GM23338 (cell line): ENCODE data around the gene BRPF3. TPM values are rescaled to one million over a fixed set of nuclear protein-coding genes. Genes with fewer than 3 reads are reported as not detected.

Source experiments
- ATAC-seq: fragments of 200-7000 bp; cut with Tn5 transposase; 3 replicates; pipeline ENCODE4 v1.9.1; 2020
- DNase-seq: peaks from one replicate; pipeline ENCODE4 v3.0.0-alpha.2; 2015; ENCODE audit warnings: low spot score
- H2AFZ ChIP-seq: fragments of 200-600 bp; sonication (generic); 2 replicates; pipeline ENCODE4 v1.8.0; 2016; ENCODE audit warnings: antibody characterized with exemption, mild to moderate bottlenecking, moderate library complexity
- H3F3A ChIP-seq: fragments of 200-600 bp; sonication (generic); replicated peaks from 2 replicates; pipeline ENCODE4 v1.8.0; 2017; ENCODE audit warnings: antibody characterized with exemption, mixed run types, low read depth
- H3K27ac ChIP-seq: fragments of 200-600 bp; sonication (generic); 2 replicates; pipeline ENCODE4 v1.6.1; 2016; ENCODE audit warnings: low read depth
- H3K27me3 ChIP-seq: fragments of 200-600 bp; sonication (generic); 2 replicates; pipeline ENCODE4 v1.8.0; 2016; ENCODE audit warnings: mild to moderate bottlenecking, mixed run types, moderate library complexity; ENCODE audit not compliant: insufficient read depth
- H3K36me3 ChIP-seq: fragments of 200-600 bp; sonication (generic); 2 replicates; pipeline ENCODE4 v1.8.0; 2016; ENCODE audit warnings: mild to moderate bottlenecking; ENCODE audit not compliant: insufficient read depth
- H3K4me1 ChIP-seq: fragments of 200-600 bp; sonication (generic); 2 replicates; pipeline ENCODE4 v1.8.0; 2016; ENCODE audit warnings: mild to moderate bottlenecking, moderate library complexity; ENCODE audit not compliant: insufficient read depth
- H3K4me2 ChIP-seq: fragments of 200-600 bp; sonication (generic); 2 replicates; pipeline ENCODE4 v1.7.1; 2017; ENCODE audit warnings: mixed run types
- H3K4me3 ChIP-seq: fragments of 200-600 bp; sonication (generic); 2 replicates; pipeline ENCODE4 v1.6.1; 2016; ENCODE audit warnings: mixed run types
- H3K79me2 ChIP-seq: fragments of 200-600 bp; sonication (generic); replicated peaks from 2 replicates; pipeline ENCODE4 v1.8.0; 2017; ENCODE audit warnings: mild to moderate bottlenecking; ENCODE audit not compliant: insufficient read depth
- H3K9me2 ChIP-seq: fragments of 200-600 bp; sonication (generic); 2 replicates; pipeline ENCODE4 v1.8.0; 2017; ENCODE audit not compliant: insufficient read depth
- H4K20me1 ChIP-seq: fragments of 200-600 bp; sonication (generic); replicated peaks from 2 replicates; pipeline ENCODE4 v1.8.0; 2017; ENCODE audit warnings: mild to moderate bottlenecking; ENCODE audit not compliant: insufficient read depth
- H3K27ac Mint-ChIP-seq: 2 replicates; pipeline ENCODE4 v1.8.0; 2020; ENCODE audit warnings: inconsistent platforms, mild to moderate bottlenecking, moderate library complexity, mixed read lengths
- H3K27me3 Mint-ChIP-seq: 3 replicates; pipeline ENCODE4 v1.8.0; 2022; ENCODE audit warnings: low read depth, mild to moderate bottlenecking, moderate library complexity, mixed read lengths, inconsistent platforms; ENCODE audit not compliant: insufficient read depth, poor library complexity
- H3K36me3 Mint-ChIP-seq: 3 replicates; pipeline ENCODE4 v1.8.0; 2021; ENCODE audit warnings: low read depth, mild to moderate bottlenecking, inconsistent platforms, moderate library complexity, mixed read lengths
- H3K4me1 Mint-ChIP-seq: 3 replicates; pipeline ENCODE4 v1.8.0; 2020; ENCODE audit warnings: mild to moderate bottlenecking, inconsistent platforms, mixed read lengths
- H3K4me3 Mint-ChIP-seq: 3 replicates; pipeline ENCODE4 v1.8.0; 2021; ENCODE audit warnings: moderate library complexity, mild to moderate bottlenecking, inconsistent platforms, mixed read lengths
- H3K9me3 Mint-ChIP-seq: 3 replicates; pipeline ENCODE4 v1.8.0; 2020; ENCODE audit warnings: moderate library complexity, mild to moderate bottlenecking, inconsistent platforms, mixed read lengths
- CREB1 ChIP-seq: fragments of 250-450 bp; sonication (Bioruptor Pico); IDR thresholded peaks from 2 replicates; pipeline ENCODE4 v1.5.0; 2020; ENCODE audit warnings: low read depth, mild to moderate bottlenecking, moderate library complexity
- CTCF ChIP-seq, 2 experiments: fragments of 200-600 bp in 1 of 2; sonication (generic) in 1 of 2; conservative IDR thresholded peaks; 2 replicates each; pipeline versions ENCODE4 v1.5.1 to v1.6.1; 2016 to 2017; ENCODE audit warnings: antibody characterized with exemption in 2 of 2, low read depth in 2 of 2, mild to moderate bottlenecking in 2 of 2, moderate library complexity in 1 of 2
- ETS1 ChIP-seq: IDR thresholded peaks from 2 replicates; pipeline ENCODE4 v1.6.1; 2016; ENCODE audit warnings: antibody characterized with exemption
- EZH2 ChIP-seq: fragments of 200-600 bp; sonication (generic); IDR thresholded peaks from one replicate; pipeline ENCODE4 v1.8.0; 2017; ENCODE audit warnings: antibody characterized with exemption, mild to moderate bottlenecking, low read depth; ENCODE audit not compliant: unreplicated experiment
- EZH2phosphoT487 ChIP-seq: fragments of 200-600 bp; sonication (generic); IDR thresholded peaks from one replicate; pipeline ENCODE4 v1.8.1; 2018; ENCODE audit warnings: antibody characterized with exemption; ENCODE audit not compliant: unreplicated experiment
- JUNB ChIP-seq: IDR thresholded peaks from one replicate; pipeline ENCODE4 v1.6.1; 2016; ENCODE audit warnings: antibody characterized with exemption; ENCODE audit not compliant: unreplicated experiment
- NANOG ChIP-seq: IDR thresholded peaks from 2 replicates; pipeline ENCODE4 v1.6.1; 2016; ENCODE audit warnings: antibody characterized with exemption, borderline replicate concordance
- POLR2AphosphoS5 ChIP-seq: IDR thresholded peaks from 2 replicates; pipeline ENCODE4 v1.6.1; 2016; ENCODE audit warnings: antibody characterized with exemption, low read depth
- REST ChIP-seq: IDR thresholded peaks from one replicate; pipeline ENCODE4 v1.6.1; 2018; ENCODE audit warnings: antibody characterized with exemption; ENCODE audit not compliant: unreplicated experiment
- STAT1 ChIP-seq: IDR thresholded peaks from one replicate; pipeline ENCODE4 v1.6.1; 2016; ENCODE audit warnings: antibody characterized with exemption; ENCODE audit not compliant: unreplicated experiment
- ZNF114 ChIP-seq: fragments of 250-450 bp; sonication (Bioruptor Pico); IDR thresholded peaks from 2 replicates; pipeline ENCODE4 v1.5.0; 2020; ENCODE audit warnings: mild to moderate bottlenecking, moderate library complexity
- ZNF331 ChIP-seq: fragments of 250-450 bp; sonication (Bioruptor Pico); IDR thresholded peaks from 2 replicates; pipeline ENCODE4 v1.5.0; 2020; ENCODE audit warnings: low read depth, mild to moderate bottlenecking, moderate library complexity
- ZNF462 ChIP-seq: fragments of 250-450 bp; sonication (Bioruptor Pico); IDR thresholded peaks from 2 replicates; pipeline ENCODE4 v1.5.0; 2020; ENCODE audit warnings: mild to moderate bottlenecking, moderate library complexity
- polyA plus RNA-seq: library from polyadenylated mRNA; unstranded; fragments of >200 nt; fragmentation: Nextera tagmentation; extraction: Ambion mirVana; gene quantifications from 2 replicates; pipeline ENCODE4 v1.2.1, GENCODE V29; 2016
- total RNA-seq: library from RNA; depleted of rRNA; stranded (reverse); fragments of >200 nt; shearing (Covaris generic); gene quantifications from 2 replicates; pipeline ENCODE4 v1.2.3, GENCODE V29; 2014

BRPF3 gene
- total and polyA plus RNA-seq, 2 experiments from 2014 or later, result 11.8 to 33.2 TPM

GRCh38 chr6:36224918-36225461 is 28.4 kb downstream of the BRPF3 start:
- no peak for ATAC-seq
- Histone ChIP-seq H3K36me3 (peaks cover 22% of the 10 kb centered on the region), H3K4me1 (no peaks in the 10 kb centered on the region), H3K9me2 (no peaks in the 10 kb centered on the region), H3K27me3 (no peaks in the 10 kb centered on the region), H3K79me2 (no peaks in the 10 kb centered on the region), H3K27ac (no peak overlapping the region), H3K4me3 (no peak overlapping the region), H3F3A (no peaks in the 10 kb centered on the region), H2AFZ (no peak overlapping the region), H3K4me2 (no peak overlapping the region), H4K20me1 (peaks cover 13% of the 10 kb centered on the region; the same call in 1 of the 2 replicates)
- Mint-ChIP-seq H3K4me3 (no peak overlapping the region), H3K4me1 (no peaks in the 10 kb centered on the region), H3K27ac (no peak overlapping the region), H3K9me3 (no peaks in the 10 kb centered on the region), H3K27me3 (no peaks in the 10 kb centered on the region), H3K36me3 (peaks cover 56% of the 10 kb centered on the region)
- no peak for DNase-seq
- TF ChIP-seq ZNF331 (CRISPR knock-in tag) (no peak), ZNF114 (no peak), JUNB (no peak), CREB1 (CRISPR knock-in tag) (no peak), NANOG (no peak), ZNF462 (CRISPR knock-in tag) (no peak), EZH2 (no peak), EZH2phosphoT487 (no peak), STAT1 (no peak), POLR2AphosphoS5 (no peak), ETS1 (no peak), CTCF (conservative IDR thresholded peaks at IDR 0.05; ENCODE audit: low read depth in 2 of 2) (no peak), REST (no peak)
